ENCODE results near the gene PRRC2B.

The PRRC2B gene

DNA sequence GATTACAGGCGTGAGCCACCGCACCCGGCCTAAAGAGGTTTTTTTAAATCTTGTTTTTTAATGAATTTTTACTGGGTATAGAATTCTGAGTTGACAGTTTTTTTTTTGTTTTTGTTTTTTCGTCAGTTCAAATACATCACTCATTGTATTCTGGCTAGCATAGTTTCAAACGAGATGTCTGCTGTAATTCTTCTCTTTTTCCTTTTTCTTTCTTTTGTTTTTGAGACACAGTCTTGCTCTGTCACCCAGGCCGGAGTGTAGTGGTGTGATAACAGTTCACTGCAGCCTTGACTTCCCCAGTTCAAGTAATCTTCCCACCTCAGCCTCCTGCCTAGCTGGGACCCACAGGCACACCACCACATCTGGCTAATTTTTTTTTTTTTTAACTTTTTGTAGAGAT lies 149.3 kb downstream of the PRRC2B start:
- Histone ChIP-seq H3K4me2 (ENCODE audit: low read depth, low read length) (no peak overlapping the region), H3K27me3 (replicated peaks; ENCODE audit: insufficient read depth, low read length) (no peaks in the 10 kb centered on the region; the same call in 1 of the 2 replicates), H3K9me3 (replicated peaks; ENCODE audit: insufficient read depth, low read length) (no peaks in the 10 kb centered on the region), H3K4me3 (ENCODE audit: low read length) (no peak overlapping the region), H3K79me2 (ENCODE audit: low read length) (no peaks in the 10 kb centered on the region), H3K4me1 (ENCODE audit: low read length) (no peaks in the 10 kb centered on the region), H4K20me1 (ENCODE audit: insufficient read depth, low read length) (no peaks in the 10 kb centered on the region), H3K9ac (ENCODE audit: low read length) (no peak overlapping the region), H2AFZ (ENCODE audit: low read length) (no peak overlapping the region), H3K9me2 (replicated peaks; ENCODE audit: insufficient read depth, low read length) (no peaks in the 10 kb centered on the region), H3K36me3 (replicated peaks; ENCODE audit: insufficient read depth, low read length) (no peaks in the 10 kb centered on the region), H3K27ac (ENCODE audit: low read length) (no peak overlapping the region), H3F3A (ENCODE audit: insufficient read depth, low read length) (no peaks in the 10 kb centered on the region)
- TF ChIP-seq EZH2phosphoT487 (IDR thresholded peaks at IDR 0.05; ENCODE audit: low read length) = no peak
- TF ChIP-seq EZH2 (optimal IDR thresholded peaks at IDR 0.05; ENCODE audit: low read depth, low read length) = no peak
- TF ChIP-seq, protein P1, sequence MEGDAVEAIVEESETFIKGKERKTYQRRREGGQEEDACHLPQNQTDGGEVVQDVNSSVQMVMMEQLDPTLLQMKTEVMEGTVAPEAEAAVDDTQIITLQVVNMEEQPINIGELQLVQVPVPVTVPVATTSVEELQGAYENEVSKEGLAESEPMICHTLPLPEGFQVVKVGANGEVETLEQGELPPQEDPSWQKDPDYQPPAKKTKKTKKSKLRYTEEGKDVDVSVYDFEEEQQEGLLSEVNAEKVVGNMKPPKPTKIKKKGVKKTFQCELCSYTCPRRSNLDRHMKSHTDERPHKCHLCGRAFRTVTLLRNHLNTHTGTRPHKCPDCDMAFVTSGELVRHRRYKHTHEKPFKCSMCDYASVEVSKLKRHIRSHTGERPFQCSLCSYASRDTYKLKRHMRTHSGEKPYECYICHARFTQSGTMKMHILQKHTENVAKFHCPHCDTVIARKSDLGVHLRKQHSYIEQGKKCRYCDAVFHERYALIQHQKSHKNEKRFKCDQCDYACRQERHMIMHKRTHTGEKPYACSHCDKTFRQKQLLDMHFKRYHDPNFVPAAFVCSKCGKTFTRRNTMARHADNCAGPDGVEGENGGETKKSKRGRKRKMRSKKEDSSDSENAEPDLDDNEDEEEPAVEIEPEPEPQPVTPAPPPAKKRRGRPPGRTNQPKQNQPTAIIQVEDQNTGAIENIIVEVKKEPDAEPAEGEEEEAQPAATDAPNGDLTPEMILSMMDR (IDR thresholded peaks at IDR 0.05; ENCODE audit: low read length) = no peak
- no peak for DNase-seq

DNA sequence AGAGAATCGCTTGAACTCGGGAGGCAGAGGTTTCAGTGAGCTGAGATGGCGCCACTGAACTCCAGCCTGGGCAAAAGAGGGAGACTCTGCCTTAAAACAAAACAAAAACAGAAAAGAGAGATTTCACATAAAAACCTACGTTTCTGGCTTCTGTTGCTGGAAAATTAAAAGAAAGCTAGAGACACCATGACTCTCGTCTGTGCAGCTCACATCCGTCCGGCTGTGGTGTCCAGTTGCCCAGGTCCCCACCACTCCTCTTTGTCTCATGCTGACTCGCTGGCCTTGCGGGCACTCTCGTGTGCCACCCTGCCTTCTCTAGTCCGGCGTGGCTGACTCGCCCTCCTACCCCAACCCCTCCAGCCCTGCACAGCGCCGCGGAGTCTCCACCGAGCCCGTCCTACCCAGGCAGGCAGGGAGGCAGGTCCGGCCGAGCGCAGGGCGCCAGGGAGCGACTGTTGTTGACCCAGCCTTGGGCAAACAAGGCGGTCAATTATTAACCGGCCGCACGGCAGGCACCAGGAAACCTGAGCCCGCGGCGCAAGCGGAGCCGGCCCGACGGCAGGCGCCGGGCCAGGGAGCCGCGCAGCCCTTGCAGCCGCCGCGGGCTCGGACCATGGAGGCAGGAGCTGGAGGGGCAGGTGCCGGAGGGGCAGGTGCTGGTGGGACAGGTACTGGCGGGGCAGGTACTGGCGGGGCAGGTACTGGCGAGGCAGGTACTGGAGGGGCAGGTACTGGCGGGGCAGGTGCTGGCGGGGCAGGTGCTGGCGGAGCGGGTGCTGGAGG lies 151.3 kb downstream of the PRRC2B start, which contains the start of gene PRRT1B:
Gene PRRT1B (plus strand): TSS at position 521 of the 783 bp plus-strand sequence. CDS start 93 bp downstream, at position 614.
- Histone ChIP-seq H4K20me1 (ENCODE audit: insufficient read depth, low read length) (no peaks in the 10 kb centered on the region), H3K9me2 (replicated peaks; ENCODE audit: insufficient read depth, low read length) (no peaks in the 10 kb centered on the region), H3K9me3 (replicated peaks; ENCODE audit: insufficient read depth, low read length) (no peaks in the 10 kb centered on the region), H3K36me3 (replicated peaks; ENCODE audit: insufficient read depth, low read length) (no peaks in the 10 kb centered on the region), H3K79me2 (ENCODE audit: low read length) (no peaks in the 10 kb centered on the region), H3K27ac (ENCODE audit: low read length) (no peak within 1 kb of the TSS), H2AFZ (ENCODE audit: low read length) (no peak within 1 kb of the TSS), H3K4me2 (ENCODE audit: low read depth, low read length) (no peak within 1 kb of the TSS), H3K9ac (ENCODE audit: low read length) (no peak within 1 kb of the TSS), H3K4me1 (ENCODE audit: low read length) (no peaks in the 10 kb centered on the region), H3F3A (ENCODE audit: insufficient read depth, low read length) (no peaks in the 10 kb centered on the region), H3K4me3 (ENCODE audit: low read length) (no peak within 1 kb of the TSS), H3K27me3 (replicated peaks; ENCODE audit: insufficient read depth, low read length) (no peaks in the 10 kb centered on the region; the same call in 1 of the 2 replicates)
- TF ChIP-seq EZH2 (optimal IDR thresholded peaks at IDR 0.05; ENCODE audit: low read depth, low read length) (no peak), EZH2phosphoT487 (IDR thresholded peaks at IDR 0.05; ENCODE audit: low read length) (no peak)
- TF ChIP-seq, protein P1 (IDR thresholded peaks at IDR 0.05; ENCODE audit: low read length) = no peak
- no peak for DNase-seq

DNA sequence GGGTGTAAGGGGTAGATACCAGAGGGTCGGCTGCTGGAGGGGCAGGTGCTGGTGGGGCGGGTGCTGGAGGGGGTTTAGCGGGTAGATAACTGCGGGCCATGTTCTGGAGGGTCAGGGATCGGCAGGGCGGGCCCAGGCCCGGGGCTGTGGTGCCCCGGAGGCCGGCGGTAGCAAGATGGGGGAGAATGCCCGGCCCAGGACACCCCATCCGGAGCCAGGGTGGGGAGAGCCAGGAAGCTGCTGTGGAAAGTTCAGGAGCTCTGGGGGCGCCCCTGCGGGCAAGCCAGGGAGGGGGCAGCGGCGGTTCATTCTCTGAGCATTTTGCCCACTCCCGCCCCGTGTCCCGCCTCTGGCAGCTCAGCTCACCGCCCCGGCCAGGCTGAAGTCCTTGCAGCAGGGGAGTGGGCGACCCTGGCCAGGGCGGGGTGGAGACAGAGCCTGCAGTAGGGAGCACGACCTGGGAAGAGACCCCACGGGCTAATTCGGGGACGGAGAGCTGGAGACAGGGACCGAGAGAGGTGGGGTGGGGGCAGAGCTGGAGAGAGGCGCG lies 152.0 kb downstream of the PRRC2B start:
- Histone ChIP-seq H3K79me2 (ENCODE audit: low read length) (no peaks in the 10 kb centered on the region), H4K20me1 (ENCODE audit: insufficient read depth, low read length) (no peaks in the 10 kb centered on the region), H3K4me1 (ENCODE audit: low read length) (no peaks in the 10 kb centered on the region), H3F3A (ENCODE audit: insufficient read depth, low read length) (no peaks in the 10 kb centered on the region), H3K4me2 (ENCODE audit: low read depth, low read length) (no peak overlapping the region), H3K27me3 (replicated peaks; ENCODE audit: insufficient read depth, low read length) (no peaks in the 10 kb centered on the region; the same call in 1 of the 2 replicates), H3K4me3 (ENCODE audit: low read length) (no peak overlapping the region), H3K36me3 (replicated peaks; ENCODE audit: insufficient read depth, low read length) (no peaks in the 10 kb centered on the region), H2AFZ (ENCODE audit: low read length) (no peak overlapping the region), H3K9me3 (replicated peaks; ENCODE audit: insufficient read depth, low read length) (no peaks in the 10 kb centered on the region), H3K9me2 (replicated peaks; ENCODE audit: insufficient read depth, low read length) (no peaks in the 10 kb centered on the region), H3K27ac (ENCODE audit: low read length) (no peak overlapping the region), H3K9ac (ENCODE audit: low read length) (no peak overlapping the region)
- no peak for DNase-seq
- TF ChIP-seq EZH2 (optimal IDR thresholded peaks at IDR 0.05; ENCODE audit: low read depth, low read length) = no peak
- TF ChIP-seq, protein P1 (IDR thresholded peaks at IDR 0.05; ENCODE audit: low read length) = no peak
- TF ChIP-seq EZH2phosphoT487 (IDR thresholded peaks at IDR 0.05; ENCODE audit: low read length) = no peak
